Gastrocnemius medialis (tissue), 4 donors: ENCODE results near the gene UBXN2A. TPM values are rescaled to one million over a fixed set of nuclear protein-coding genes. Genes with fewer than 3 reads are reported as not detected.

Experiments used
- ATAC-seq, 2 donors: fragments of 150-250 bp; one replicate each; pipeline ENCODE4 v1.9.1; 2016
- DNase-seq, 2 donors: peaks; one replicate each; pipeline ENCODE4 v3.0.0-alpha.2; 2019
- H3K27ac ChIP-seq, 4 donors: fragments of 200-600 bp; sonication (generic); 1 replicate in 1 of 4; 2 replicates in 3 of 4; pipeline ENCODE4 v1.5.1; 2016 to 2018; ENCODE audit warnings: mild to moderate bottlenecking in 2 of 4, moderate library complexity in 1 of 4
- H3K27me3 ChIP-seq, 3 donors: fragments of 200-600 bp; sonication (generic) in 2 of 3; 1 replicate in 1 of 3; 2 replicates in 2 of 3; pipeline versions ENCODE4 v1.5.1 to v1.6.0; 2016 to 2019; ENCODE audit warnings: mild to moderate bottlenecking in 1 of 3, moderate library complexity in 1 of 3
- H3K36me3 ChIP-seq, 2 donors: fragments of 200-600 bp; sonication (generic) in 1 of 2; one replicate each; pipeline ENCODE4 v1.5.1; 2017 to 2018
- H3K4me1 ChIP-seq, 2 donors: fragments of 200-600 bp; sonication (generic) in 1 of 2; one replicate each; pipeline ENCODE4 v1.5.1; 2016 to 2017; ENCODE audit warnings: mild to moderate bottlenecking in 2 of 2
- H3K4me3 ChIP-seq, 4 donors: fragments of 200-600 bp; sonication (generic) in 3 of 4; 1 replicate in 1 of 4; 2 replicates in 3 of 4; pipeline ENCODE4 v1.5.1; 2016 to 2019; ENCODE audit warnings: mild to moderate bottlenecking in 2 of 4
- H3K9me3 ChIP-seq, 3 donors: fragments of 200-600 bp; sonication (generic) in 2 of 3; 1 replicate in 1 of 3; 2 replicates in 2 of 3; pipeline ENCODE4 v1.5.1; 2016 to 2019
- CTCF ChIP-seq, 5 experiments: fragments of 450-650 bp in 3 of 5; fragments of 200-600 bp in 2 of 5; sonication (generic) in 2 of 5; IDR thresholded peaks in 4 of 5; conservative IDR thresholded peaks in 1 of 5; 1 replicate in 4 of 5; 2 replicates in 1 of 5; pipeline ENCODE4 v1.5.1; 2016 to 2019; ENCODE audit warnings: antibody characterized with exemption in 5 of 5, mild to moderate bottlenecking in 3 of 5, moderate library complexity in 3 of 5
- POLR2A ChIP-seq, 2 donors: fragments of 450-650 bp; IDR thresholded peaks; one replicate each; pipeline ENCODE4 v1.6.1; 2017; ENCODE audit warnings: antibody characterized with exemption in 2 of 2, mild to moderate bottlenecking in 2 of 2, moderate library complexity in 2 of 2
- in situ Hi-C, 4 donors: fragments of 200-750 bp; cut with MboI; loops; one replicate each; pipeline versions ENCODE4 v1.15.0 to v1.8.0; 2017; ENCODE audit warnings: low sequenced_read_pairs in 4 of 4
- intact Hi-C: fragments of 100-400 bp; cut with DNase I; formaldehyde crosslinking; loops from one replicate; pipeline ENCODE4 v1.15.1; 2023; ENCODE audit warnings: low total_unique reads
- total RNA-seq, 4 donors: library from RNA; depleted of rRNA; stranded (reverse); fragments of >200 nt; gene quantifications; one replicate each; pipeline versions ENCODE4 v1.1.0 to v1.2.3, GENCODE V29; 2016

Gene UBXN2A
- total RNA-seq, 4 donors from 2014 or later = 13.7 to 20.8 (median 17.0) TPM

- Histone ChIP-seq H3K27ac (peak overlapping the region; percentile 92 to 94 (median 94)), H3K9me3 (no peaks in the 10 kb centered on the region), H3K27me3 (no peaks in the 10 kb centered on the region), H3K4me3 (peak overlapping the region; percentile 81 to 93 (median 88)), H3K36me3 (peaks cover 0 to 4% of the 10 kb centered on the region in 2 donors), H3K4me1 (peaks cover 33 to 35% of the 10 kb centered on the region in 2 donors)
- intact Hi-C loops = loop anchor here (1.0 to 10.0 kb wide), 4 partner anchors 15 to 429 kb away; partner anchors contain the start of genes SF3B6, UBXN2A and WDCP
- DNase-seq (peak; percentile 29 to 73), ATAC-seq (peak; percentile 57 to 65)
- TF ChIP-seq POLR2A (IDR thresholded peaks at IDR 0.05) (peak; percentile 44 to 71), CTCF (IDR thresholded peaks at IDR 0.05 in 4 of 5, conservative IDR thresholded peaks at IDR 0.05 in 1 of 5) (no peak)
- in situ Hi-C loops = loop anchor here in 2 of 4 donors (5.0 to 25.0 kb wide), 3 partner anchors 112 to 159 kb away; partner anchors contain the start of genes FKBP1B (in 1 of the 2), SF3B6 (in 1 of the 2), TP53I3 (in 1 of the 2) and WDCP (in 1 of the 2)
Observed at GRCh38 chr2:23925702-23926289, 14.5 kb upstream of the UBXN2A start.

- H3K4me1 ChIP-seq = peaks cover 31 to 32% of the 10 kb centered on the region in 2 donors
- in situ Hi-C loops (loop anchor here in 2 of 4 donors (5.0 to 25.0 kb wide), 3 partner anchors 111 to 158 kb away; partner anchors contain the start of genes FKBP1B (in 1 of the 2), SF3B6 (in 1 of the 2), TP53I3 (in 1 of the 2) and WDCP (in 1 of the 2)), intact Hi-C loops (loop anchor here (1.0 to 10.0 kb wide), 4 partner anchors 14 to 428 kb away; partner anchors contain the start of genes SF3B6, UBXN2A and WDCP)
- TF ChIP-seq POLR2A (IDR thresholded peaks at IDR 0.05) (no peak), CTCF (IDR thresholded peaks at IDR 0.05 in 4 of 5, conservative IDR thresholded peaks at IDR 0.05 in 1 of 5) (no peak)
- peak overlapping the region; percentile 92 to 94 (median 94) for H3K27ac ChIP-seq
- H3K4me3 ChIP-seq = peak overlapping the region; percentile 81 to 93 (median 88)
- no peaks in the 10 kb centered on the region for H3K27me3 ChIP-seq
- ATAC-seq (peak; percentile 37 to 45), DNase-seq (peak in 1 of 2 donors; percentile 26)
- H3K9me3 ChIP-seq = no peaks in the 10 kb centered on the region
- peaks cover 0 to 9% of the 10 kb centered on the region in 2 donors for H3K36me3 ChIP-seq
Observed at GRCh38 chr2:23926290-23926749, 13.9 kb upstream of the UBXN2A start.

- DNase-seq = peak; percentile 77 to 90
- Histone ChIP-seq H3K4me1 (peaks cover 27 to 31% of the 10 kb centered on the region in 2 donors), H3K27ac (peak within 1 kb of the TSS; percentile 92 to 94 (median 94)), H3K9me3 (no peaks in the 10 kb centered on the region), H3K4me3 (peak within 1 kb of the TSS; percentile 81 to 93 (median 88)), H3K36me3 (peaks cover 0 to 12% of the 10 kb centered on the region in 2 donors), H3K27me3 (no peaks in the 10 kb centered on the region)
- intact Hi-C loops (loop anchor here (1.0 to 10.0 kb wide), 5 partner anchors 13 to 428 kb away; partner anchors contain the start of genes SF3B6, TP53I3, UBXN2A and WDCP), in situ Hi-C loops (loop anchor here in 2 of 4 donors (5.0 to 25.0 kb wide), 3 partner anchors 110 to 158 kb away; partner anchors contain the start of genes FKBP1B (in 1 of the 2), SF3B6 (in 1 of the 2), TP53I3 (in 1 of the 2) and WDCP (in 1 of the 2))
- TF ChIP-seq CTCF (IDR thresholded peaks at IDR 0.05 in 4 of 5, conservative IDR thresholded peaks at IDR 0.05 in 1 of 5) (peak; percentile 83 to 94 (median 93)), POLR2A (IDR thresholded peaks at IDR 0.05) (peak; percentile 76 to 82)
- peak; percentile 89 to 91 for ATAC-seq
Observed at GRCh38 chr2:23926750-23927571, 13.3 kb upstream of the UBXN2A start, which contains the start of gene ATAD2B. Gene ATAD2B, minus strand, starts transcription at chr2:23927123. Its CDS starts 353 bp downstream, at chr2:23926770.

GRCh38 chr2:23934259-23934658 lies 6.0 kb upstream of the UBXN2A start:
- no peak for TF ChIP-seq CTCF (IDR thresholded peaks at IDR 0.05 in 4 of 5, conservative IDR thresholded peaks at IDR 0.05 in 1 of 5)
- TF ChIP-seq POLR2A (IDR thresholded peaks at IDR 0.05) = no peak
- H3K36me3 ChIP-seq = peaks cover 0 to 12% of the 10 kb centered on the region in 2 donors
- peaks cover under 1 to 2% of the 10 kb centered on the region in 2 donors for H3K4me1 ChIP-seq
- H3K27me3 ChIP-seq = no peaks in the 10 kb centered on the region
- in situ Hi-C loops = loop anchor here in 2 of 4 donors (10.0 to 25.0 kb wide), 2 partner anchors 103 to 141 kb away; partner anchors contain the start of genes FKBP1B (in 1 of the 2), SF3B6 (in 1 of the 2) and WDCP (in 1 of the 2)
- no peak overlapping the region for H3K27ac ChIP-seq
- no peaks in the 10 kb centered on the region for H3K9me3 ChIP-seq
- DNase-seq = no peak
- no peak overlapping the region for H3K4me3 ChIP-seq
- intact Hi-C loops = no loop called here
- ATAC-seq = no peak
